A172 (cell line): ENCODE data around the gene RTTN. TPM values are rescaled to one million over a fixed set of nuclear protein-coding genes. Genes with fewer than 3 reads are reported as not detected.

Source experiments
- DNase-seq: peaks from one replicate; pipeline ENCODE4 v3.0.0-alpha.2; 2015; ENCODE audit warnings: low spot score
- total RNA-seq: library from RNA; depleted of rRNA; stranded (reverse); fragments of >200 nt; shearing (Covaris generic); gene quantifications from 2 replicates; pipeline ENCODE4 v1.2.3, GENCODE V29; 2014

RTTN gene
- total RNA-seq, 1 experiment from 2014 or later: 15.6 TPM

GRCh38 chr18:70075906-70076305 lies 129.6 kb downstream of the RTTN start:
- no peak for DNase-seq

- DNase-seq: no peak
These were observed 131.4 kb downstream of the RTTN start for GRCh38 chr18:70074116-70074515.

GRCh38 chr18:70073432-70073831 lies 132.1 kb downstream of the RTTN start:
- DNase-seq: no peak

GRCh38 chr18:70072678-70073077 lies 132.8 kb downstream of the RTTN start:
- no peak for DNase-seq

- no peak for DNase-seq
These were observed 135.5 kb downstream of the RTTN start for GRCh38 chr18:70069965-70070364.

- no peak for DNase-seq
These were observed 136.1 kb downstream of the RTTN start for GRCh38 chr18:70069382-70069781.

GRCh38 chr18:70068981-70069380 lies 136.5 kb downstream of the RTTN start:
- DNase-seq: no peak

- no peak for DNase-seq
These were observed 145.8 kb downstream of the RTTN start for GRCh38 chr18:70059684-70060083.

GRCh38 chr18:70058916-70059315 lies 146.6 kb downstream of the RTTN start:
- DNase-seq: no peak

GRCh38 chr18:70047931-70048603 lies 157.4 kb downstream of the RTTN start:
- peak; percentile 5 for DNase-seq

GRCh38 chr18:70046796-70047195 lies 158.7 kb downstream of the RTTN start:
- DNase-seq: no peak

- no peak for DNase-seq
These were observed 159.3 kb downstream of the RTTN start for GRCh38 chr18:70046207-70046606.

GRCh38 chr18:70044632-70045031 lies 160.9 kb downstream of the RTTN start:
- peak; percentile 85 for DNase-seq

- DNase-seq: no peak
These were observed 163.9 kb downstream of the RTTN start for GRCh38 chr18:70041459-70042050.

- no peak for DNase-seq
These were observed 166.3 kb downstream of the RTTN start for GRCh38 chr18:70039186-70039585.

GRCh38 chr18:70037431-70038061 lies 167.9 kb downstream of the RTTN start:
- DNase-seq: no peak

GRCh38 chr18:70036771-70037347 lies 168.6 kb downstream of the RTTN start:
- DNase-seq: no peak

- no peak for DNase-seq
These were observed 169.3 kb downstream of the RTTN start for GRCh38 chr18:70036168-70036567.

GRCh38 chr18:70031221-70031620 lies 174.3 kb downstream of the RTTN start:
- DNase-seq: no peak

GRCh38 chr18:70030728-70031127 lies 174.8 kb downstream of the RTTN start:
- DNase-seq: no peak

GRCh38 chr18:70029163-70029562 lies 176.3 kb downstream of the RTTN start:
- DNase-seq: no peak

GRCh38 chr18:70028734-70029133 lies 176.8 kb downstream of the RTTN start:
- no peak for DNase-seq

GRCh38 chr18:70028084-70028483 lies 177.4 kb downstream of the RTTN start:
- DNase-seq: no peak
